SK-N-SH treated with all-trans-retinoic acid at 6 μM for 48 hours (cell line): ENCODE data around the gene SMOC1.

Source experiments
- ARNTL ChIP-seq: fragments of 450-650 bp; formaldehyde crosslinking; IDR thresholded peaks from 2 replicates; pipeline ENCODE4 v1.5.0; 2020; ENCODE audit warnings: low read depth, mild to moderate bottlenecking, moderate library complexity, borderline replicate concordance
- BACH2 ChIP-seq: fragments of 250-450 bp; sonication (Bioruptor Pico); IDR thresholded peaks from 2 replicates; pipeline ENCODE4 v1.9.0; 2021; ENCODE audit warnings: mild to moderate bottlenecking, borderline replicate concordance
- ESRRG ChIP-seq: fragments of 250-450 bp; sonication (Bioruptor Pico); IDR thresholded peaks from 2 replicates; pipeline ENCODE4 v1.6.1; 2021; ENCODE audit warnings: mild to moderate bottlenecking
- ISL1 ChIP-seq: fragments of 250-450 bp; sonication (Bioruptor Pico); IDR thresholded peaks from 2 replicates; pipeline ENCODE4 v2.1.2; 2022; ENCODE audit warnings: mild to moderate bottlenecking, moderate library complexity
- PPARA ChIP-seq: fragments of 250-450 bp; sonication (Bioruptor Pico); IDR thresholded peaks from 2 replicates; pipeline ENCODE4 v1.5.0; 2020; ENCODE audit warnings: mild to moderate bottlenecking, borderline replicate concordance
- RARB ChIP-seq: fragments of 250-450 bp; sonication (Bioruptor Pico); IDR thresholded peaks from 2 replicates; pipeline ENCODE4 v1.8.0; 2021; ENCODE audit warnings: mild to moderate bottlenecking, moderate library complexity
- TOX ChIP-seq: fragments of 250-450 bp; sonication (Bioruptor Pico); IDR thresholded peaks from 2 replicates; pipeline ENCODE4 v1.8.0; 2021; ENCODE audit warnings: mild to moderate bottlenecking, moderate library complexity, borderline replicate concordance
- ZFP3 ChIP-seq: fragments of 250-450 bp; sonication (Bioruptor Pico); IDR thresholded peaks from 2 replicates; pipeline ENCODE4 v1.5.0; 2020; ENCODE audit warnings: mild to moderate bottlenecking, moderate library complexity
- TF ChIP-seq, protein P1 (sequence below): fragments of 250-450 bp; sonication (Bioruptor Pico); IDR thresholded peaks from 2 replicates; pipeline ENCODE4 v1.8.0; 2020; ENCODE audit warnings: mild to moderate bottlenecking, moderate library complexity, borderline replicate concordance
- TF ChIP-seq, protein P2 (sequence below): fragments of 250-450 bp; sonication (Bioruptor Pico); IDR thresholded peaks from 2 replicates; pipeline ENCODE4 v1.8.0; 2021; ENCODE audit warnings: low read depth, mild to moderate bottlenecking, moderate library complexity, borderline replicate concordance
- TF ChIP-seq, protein P3 (sequence below): fragments of 250-450 bp; sonication (Bioruptor Pico); IDR thresholded peaks from 2 replicates; pipeline ENCODE4 v1.5.0; 2020; ENCODE audit warnings: mild to moderate bottlenecking, moderate library complexity
- TF ChIP-seq, protein P4 (sequence below): fragments of 250-450 bp; sonication (Bioruptor Pico); IDR thresholded peaks from 2 replicates; pipeline ENCODE4 v1.5.1; 2020; ENCODE audit warnings: low read depth, mild to moderate bottlenecking, moderate library complexity

DNA sequence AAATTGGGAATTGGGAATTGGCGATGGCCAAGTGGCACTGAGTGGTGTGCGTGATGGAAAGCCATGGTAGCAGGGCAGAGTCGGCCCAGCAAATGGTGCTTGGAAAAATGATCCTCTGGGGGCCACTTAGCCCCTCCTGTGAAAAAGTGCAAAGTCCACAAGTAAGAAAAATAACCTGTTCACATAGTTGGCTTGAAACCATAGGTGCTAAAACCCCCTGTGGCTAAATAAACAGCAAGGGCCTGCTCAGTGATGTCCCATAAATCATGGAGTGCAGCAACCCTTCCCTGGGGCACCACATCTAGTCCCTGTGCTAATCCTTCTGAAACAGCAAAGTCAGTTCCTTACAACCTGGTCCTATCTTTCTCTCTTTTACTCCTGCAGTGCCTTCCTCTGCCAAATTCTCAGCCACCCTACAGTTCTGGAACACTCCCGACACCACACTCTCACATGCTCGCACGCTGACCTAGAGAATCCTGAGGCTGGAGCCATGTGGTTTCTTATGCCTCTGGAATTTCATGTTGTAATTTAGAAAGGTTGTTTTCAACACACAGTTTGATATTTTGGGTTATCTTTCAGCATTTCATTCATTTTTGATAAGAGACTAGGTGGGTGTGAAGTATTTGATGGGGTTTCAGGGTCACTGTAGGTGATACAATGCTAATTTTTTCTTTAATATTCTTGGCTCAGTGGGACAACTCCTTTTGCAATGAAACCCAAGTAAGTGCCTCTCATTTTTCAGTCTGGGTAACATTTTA is 123.6 kb downstream of the SMOC1 start:
- TF ChIP-seq, protein P1, sequence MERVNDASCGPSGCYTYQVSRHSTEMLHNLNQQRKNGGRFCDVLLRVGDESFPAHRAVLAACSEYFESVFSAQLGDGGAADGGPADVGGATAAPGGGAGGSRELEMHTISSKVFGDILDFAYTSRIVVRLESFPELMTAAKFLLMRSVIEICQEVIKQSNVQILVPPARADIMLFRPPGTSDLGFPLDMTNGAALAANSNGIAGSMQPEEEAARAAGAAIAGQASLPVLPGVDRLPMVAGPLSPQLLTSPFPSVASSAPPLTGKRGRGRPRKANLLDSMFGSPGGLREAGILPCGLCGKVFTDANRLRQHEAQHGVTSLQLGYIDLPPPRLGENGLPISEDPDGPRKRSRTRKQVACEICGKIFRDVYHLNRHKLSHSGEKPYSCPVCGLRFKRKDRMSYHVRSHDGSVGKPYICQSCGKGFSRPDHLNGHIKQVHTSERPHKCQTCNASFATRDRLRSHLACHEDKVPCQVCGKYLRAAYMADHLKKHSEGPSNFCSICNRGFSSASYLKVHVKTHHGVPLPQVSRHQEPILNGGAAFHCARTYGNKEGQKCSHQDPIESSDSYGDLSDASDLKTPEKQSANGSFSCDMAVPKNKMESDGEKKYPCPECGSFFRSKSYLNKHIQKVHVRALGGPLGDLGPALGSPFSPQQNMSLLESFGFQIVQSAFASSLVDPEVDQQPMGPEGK (CRISPR knock-in tag): no peak
- TF ChIP-seq ARNTL: no peak
- TF ChIP-seq, protein P2, sequence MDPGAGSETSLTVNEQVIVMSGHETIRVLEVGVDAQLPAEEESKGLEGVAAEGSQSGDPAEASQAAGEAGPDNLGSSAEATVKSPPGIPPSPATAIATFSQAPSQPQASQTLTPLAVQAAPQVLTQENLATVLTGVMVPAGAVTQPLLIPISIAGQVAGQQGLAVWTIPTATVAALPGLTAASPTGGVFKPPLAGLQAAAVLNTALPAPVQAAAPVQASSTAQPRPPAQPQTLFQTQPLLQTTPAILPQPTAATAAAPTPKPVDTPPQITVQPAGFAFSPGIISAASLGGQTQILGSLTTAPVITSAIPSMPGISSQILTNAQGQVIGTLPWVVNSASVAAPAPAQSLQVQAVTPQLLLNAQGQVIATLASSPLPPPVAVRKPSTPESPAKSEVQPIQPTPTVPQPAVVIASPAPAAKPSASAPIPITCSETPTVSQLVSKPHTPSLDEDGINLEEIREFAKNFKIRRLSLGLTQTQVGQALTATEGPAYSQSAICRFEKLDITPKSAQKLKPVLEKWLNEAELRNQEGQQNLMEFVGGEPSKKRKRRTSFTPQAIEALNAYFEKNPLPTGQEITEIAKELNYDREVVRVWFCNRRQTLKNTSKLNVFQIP (CRISPR knock-in tag): no peak
- TF ChIP-seq, protein P3, sequence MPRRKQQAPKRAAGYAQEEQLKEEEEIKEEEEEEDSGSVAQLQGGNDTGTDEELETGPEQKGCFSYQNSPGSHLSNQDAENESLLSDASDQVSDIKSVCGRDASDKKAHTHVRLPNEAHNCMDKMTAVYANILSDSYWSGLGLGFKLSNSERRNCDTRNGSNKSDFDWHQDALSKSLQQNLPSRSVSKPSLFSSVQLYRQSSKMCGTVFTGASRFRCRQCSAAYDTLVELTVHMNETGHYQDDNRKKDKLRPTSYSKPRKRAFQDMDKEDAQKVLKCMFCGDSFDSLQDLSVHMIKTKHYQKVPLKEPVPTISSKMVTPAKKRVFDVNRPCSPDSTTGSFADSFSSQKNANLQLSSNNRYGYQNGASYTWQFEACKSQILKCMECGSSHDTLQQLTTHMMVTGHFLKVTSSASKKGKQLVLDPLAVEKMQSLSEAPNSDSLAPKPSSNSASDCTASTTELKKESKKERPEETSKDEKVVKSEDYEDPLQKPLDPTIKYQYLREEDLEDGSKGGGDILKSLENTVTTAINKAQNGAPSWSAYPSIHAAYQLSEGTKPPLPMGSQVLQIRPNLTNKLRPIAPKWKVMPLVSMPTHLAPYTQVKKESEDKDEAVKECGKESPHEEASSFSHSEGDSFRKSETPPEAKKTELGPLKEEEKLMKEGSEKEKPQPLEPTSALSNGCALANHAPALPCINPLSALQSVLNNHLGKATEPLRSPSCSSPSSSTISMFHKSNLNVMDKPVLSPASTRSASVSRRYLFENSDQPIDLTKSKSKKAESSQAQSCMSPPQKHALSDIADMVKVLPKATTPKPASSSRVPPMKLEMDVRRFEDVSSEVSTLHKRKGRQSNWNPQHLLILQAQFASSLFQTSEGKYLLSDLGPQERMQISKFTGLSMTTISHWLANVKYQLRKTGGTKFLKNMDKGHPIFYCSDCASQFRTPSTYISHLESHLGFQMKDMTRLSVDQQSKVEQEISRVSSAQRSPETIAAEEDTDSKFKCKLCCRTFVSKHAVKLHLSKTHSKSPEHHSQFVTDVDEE (CRISPR knock-in tag): no peak
- TF ChIP-seq ISL1 (CRISPR knock-in tag): no peak
- no peak for TF ChIP-seq ESRRG (CRISPR knock-in tag)
- TF ChIP-seq ZFP3 (CRISPR knock-in tag): no peak
- TF ChIP-seq, protein P4, sequence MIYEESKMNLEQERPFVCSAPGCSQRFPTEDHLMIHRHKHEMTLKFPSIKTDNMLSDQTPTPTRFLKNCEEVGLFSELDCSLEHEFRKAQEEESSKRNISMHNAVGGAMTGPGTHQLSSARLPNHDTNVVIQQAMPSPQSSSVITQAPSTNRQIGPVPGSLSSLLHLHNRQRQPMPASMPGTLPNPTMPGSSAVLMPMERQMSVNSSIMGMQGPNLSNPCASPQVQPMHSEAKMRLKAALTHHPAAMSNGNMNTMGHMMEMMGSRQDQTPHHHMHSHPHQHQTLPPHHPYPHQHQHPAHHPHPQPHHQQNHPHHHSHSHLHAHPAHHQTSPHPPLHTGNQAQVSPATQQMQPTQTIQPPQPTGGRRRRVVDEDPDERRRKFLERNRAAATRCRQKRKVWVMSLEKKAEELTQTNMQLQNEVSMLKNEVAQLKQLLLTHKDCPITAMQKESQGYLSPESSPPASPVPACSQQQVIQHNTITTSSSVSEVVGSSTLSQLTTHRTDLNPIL (CRISPR knock-in tag): no peak
- TF ChIP-seq BACH2: no peak
- TF ChIP-seq PPARA (CRISPR knock-in tag): no peak
- no peak for TF ChIP-seq RARB (CRISPR knock-in tag)
- no peak for TF ChIP-seq TOX (CRISPR knock-in tag)
